22Rv1 (cell line): Measurements from ENCODE around the gene ARHGAP42.

Source experiments
- CTCF ChIP-seq: fragments of 450-650 bp; IDR thresholded peaks from 2 replicates; pipeline ENCODE4 v1.5.1; 2017; ENCODE audit warnings: mild to moderate bottlenecking
- ZFX ChIP-seq: fragments of 450-650 bp; IDR thresholded peaks from 2 replicates; pipeline ENCODE4 v1.6.1; 2017; ENCODE audit warnings: antibody characterized with exemption, borderline replicate concordance

- TF ChIP-seq CTCF: no peak
- no peak for TF ChIP-seq ZFX
These were observed 215.5 kb downstream of the ARHGAP42 start for GRCh38 chr11:100902454-100903141.
